Panc1 (cell line): Measurements from ENCODE around the gene SNX13. TPM values are rescaled to one million over a fixed set of nuclear protein-coding genes. Genes with fewer than 3 reads are reported as not detected.

Source experiments
- ATAC-seq: fragments of 200-7000 bp; cut with Tn5 transposase; 2 replicates; pipeline ENCODE4 v1.9.1; 2020; ENCODE audit warnings: mild to moderate bottlenecking, moderate library complexity
- BruUV-seq: library from RNA; stranded (reverse); fragments of 400-500 nt; replicated peaks from 2 replicates; lab custom pipeline; 2021; lab: Mats Ljungman, UMichigan
- CTCF ChIA-PET: fragments of 300-600 bp; sonication (Branson Sonifier 250); formaldehyde crosslinking; loops from one replicate; lab custom pipeline; 2022; ENCODE audit warnings: antibody characterized with exemption; lab: Charles Lee
- POLR2A ChIA-PET: fragments of 300-600 bp; sonication (Branson Sonifier 250); formaldehyde crosslinking; loops from one replicate; lab custom pipeline; 2022; ENCODE audit warnings: antibody characterized with exemption; lab: Charles Lee
- DNase-seq: peaks from one replicate; pipeline ENCODE4 v3.0.0-alpha.2; 2010; ENCODE audit warnings: low read depth, low spot score
- H3K27ac ChIP-seq: 2 replicates; pipeline ENCODE4 v1.5.1; 2011; ENCODE audit warnings: mild to moderate bottlenecking, low read length, inconsistent platforms
- H3K27me3 ChIP-seq: fragments of 200-500 bp; sonication (Bioruptor generic); 2 replicates; pipeline ENCODE4 v1.6.0; 2014; ENCODE audit warnings: low read length, inconsistent platforms; ENCODE audit not compliant: control insufficient read depth, insufficient read depth
- H3K36me3 ChIP-seq: fragments of 200-500 bp; sonication (Bioruptor generic); 2 replicates; pipeline ENCODE4 v1.5.1; 2014; ENCODE audit warnings: inconsistent platforms, mild to moderate bottlenecking, low read length, moderate library complexity; ENCODE audit not compliant: control insufficient read depth, insufficient read depth
- H3K4me1 ChIP-seq: 2 replicates; pipeline ENCODE4 v1.5.1; 2011; ENCODE audit warnings: inconsistent platforms, mild to moderate bottlenecking, low read length, moderate library complexity; ENCODE audit not compliant: control insufficient read depth, insufficient read depth
- H3K4me3 ChIP-seq, 2 experiments: 2 replicates each; pipeline ENCODE4 v1.5.1; 2011 to 2012; ENCODE audit warnings: low read depth in 2 of 2, low read length in 2 of 2, mild to moderate bottlenecking in 2 of 2, inconsistent platforms in 1 of 2, moderate library complexity in 1 of 2
- H3K9me3 ChIP-seq: fragments of 200-500 bp; sonication (Bioruptor generic); 2 replicates; pipeline ENCODE4 v1.5.1; 2014; ENCODE audit warnings: low read depth, mild to moderate bottlenecking, inconsistent platforms, low read length, moderate library complexity; ENCODE audit not compliant: control insufficient read depth, insufficient read depth
- CTCF ChIP-seq: fragments of 450-650 bp; IDR thresholded peaks from 2 replicates; pipeline ENCODE4 v1.5.1; 2017; ENCODE audit warnings: mild to moderate bottlenecking
- POLR2AphosphoS5 ChIP-seq: IDR thresholded peaks from 2 replicates; pipeline ENCODE4 v1.6.1; 2012; ENCODE audit warnings: mild to moderate bottlenecking, low read depth, low read length, moderate library complexity
- REST ChIP-seq, 2 experiments: IDR thresholded peaks; 2 replicates each; pipeline ENCODE4 v1.6.1; 2011 to 2012; ENCODE audit warnings: low read depth in 2 of 2, control low read depth in 1 of 2, low read length in 1 of 2, mild to moderate bottlenecking in 1 of 2, moderate library complexity in 1 of 2; ENCODE audit not compliant: insufficient read depth in 1 of 2
- SIN3A ChIP-seq: IDR thresholded peaks from 2 replicates; pipeline ENCODE4 v1.6.1; 2012; ENCODE audit warnings: low read depth, mild to moderate bottlenecking, low read length, moderate library complexity, borderline replicate concordance; ENCODE audit not compliant: insufficient read depth
- TCF7L2 ChIP-seq: IDR thresholded peaks from 2 replicates; pipeline ENCODE4 v1.6.1; 2011; ENCODE audit warnings: mild to moderate bottlenecking, low read depth, low read length, inconsistent platforms
- in situ Hi-C: cut with HindIII; loops from 2 replicates; pipeline ENCODE4 v1.10.0; 2016; ENCODE audit warnings: low sequenced_read_pairs, low pct_unique_long_range_greater_than_20kb
- intact Hi-C: fragments of 100-400 bp; cut with micrococcal nuclease; formaldehyde crosslinking; loops from one replicate; pipeline ENCODE4 v1.10.0; 2022; ENCODE audit not compliant: unreplicated experiment
- total RNA-seq: library from RNA; stranded (reverse); gene quantifications from one replicate; pipeline ENCODE4 v1.2.1, GENCODE V29; 2021; ENCODE audit not compliant: unreplicated experiment

SNX13 gene
- total RNA-seq, 1 experiment from 2014 or later, result 53.3 TPM

GRCh38 chr7:17902599-17902998, 37.7 kb downstream of the SNX13 start:
- no peak for TF ChIP-seq SIN3A
- TF ChIP-seq CTCF, result no peak
- no peak for TF ChIP-seq REST (IDR thresholded peaks at IDR 0.05; ENCODE audit: insufficient read depth in 1 of 2, low read depth in 2 of 2, low read length in 1 of 2)
- intact Hi-C loops (no loop called here), in situ Hi-C loops (no loop called here)
- ChIA-PET CTCF (no interaction called here), POLR2A (no interaction called here)
- no peak overlapping the region for H3K4me3 ChIP-seq
- no peaks in the 10 kb centered on the region; the same call in 1 of the 2 replicates for H3K4me1 ChIP-seq
- DNase-seq, result no peak
- ATAC-seq, result no peak
- BruUV-seq, result no TSS peak
- no peak overlapping the region for H3K27ac ChIP-seq
- no peaks in the 10 kb centered on the region for H3K36me3 ChIP-seq
- H3K27me3 ChIP-seq, result no peaks in the 10 kb centered on the region
- H3K9me3 ChIP-seq, result no peaks in the 10 kb centered on the region

- in situ Hi-C loops (no loop called here), intact Hi-C loops (no loop called here)
- Histone ChIP-seq H3K4me3 (no peak overlapping the region), H3K27me3 (no peaks in the 10 kb centered on the region), H3K27ac (no peak overlapping the region), H3K9me3 (no peaks in the 10 kb centered on the region), H3K36me3 (no peaks in the 10 kb centered on the region), H3K4me1 (no peaks in the 10 kb centered on the region; the same call in 1 of the 2 replicates)
- DNase-seq (no peak), ATAC-seq (no peak)
- no TSS peak for BruUV-seq
- POLR2A ChIA-PET, result no interaction called here
- CTCF ChIA-PET, result no interaction called here
- no peak for TF ChIP-seq SIN3A
- TF ChIP-seq REST (IDR thresholded peaks at IDR 0.05; ENCODE audit: insufficient read depth in 1 of 2, low read depth in 2 of 2, low read length in 1 of 2), result no peak
- TF ChIP-seq TCF7L2, result no peak
- no peak for TF ChIP-seq POLR2AphosphoS5
- TF ChIP-seq CTCF, result no peak
These were observed 39.8 kb downstream of the SNX13 start for GRCh38 chr7:17900464-17900863.
